Tibial nerve (tissue), 4 donors: Measurements from ENCODE around the gene RAB11A. TPM values are rescaled to one million over a fixed set of nuclear protein-coding genes. Genes with fewer than 3 reads are reported as not detected.

ENCODE experiments used
- DNase-seq, 2 donors: peaks; one replicate each; pipeline ENCODE4 v3.0.0-alpha.2; 2019; ENCODE audit warnings: low spot score in 2 of 2
- H3K27ac ChIP-seq, 4 donors: fragments of 200-600 bp; sonication (generic) in 3 of 4; one replicate each; pipeline ENCODE4 v1.5.1; 2017 to 2019; ENCODE audit warnings: mild to moderate bottlenecking in 1 of 4
- H3K27me3 ChIP-seq, 2 donors: fragments of 200-600 bp; sonication (generic) in 1 of 2; one replicate each; pipeline versions ENCODE4 v1.5.1 to v1.6.0; 2017 to 2019
- H3K36me3 ChIP-seq, 3 donors: fragments of 200-600 bp; sonication (generic); one replicate each; pipeline ENCODE4 v1.5.1; 2018 to 2019
- H3K4me1 ChIP-seq, 4 donors: fragments of 200-600 bp; sonication (generic) in 3 of 4; one replicate each; pipeline ENCODE4 v1.5.1; 2017 to 2019
- H3K4me3 ChIP-seq, 4 donors: fragments of 200-600 bp; sonication (generic) in 3 of 4; one replicate each; pipeline ENCODE4 v1.5.1; 2017 to 2019; ENCODE audit warnings: mild to moderate bottlenecking in 1 of 4, moderate library complexity in 1 of 4
- H3K9me3 ChIP-seq, 4 donors: fragments of 200-600 bp; sonication (generic) in 3 of 4; one replicate each; pipeline ENCODE4 v1.5.1; 2017 to 2019
- EP300 ChIP-seq, 2 donors: sonication (generic); formaldehyde crosslinking; IDR thresholded peaks; one replicate each; pipeline ENCODE4 v1.6.1; 2017; ENCODE audit warnings: antibody characterized with exemption in 2 of 2, mild to moderate bottlenecking in 1 of 2
- POLR2A ChIP-seq, 2 donors: fragments of 450-650 bp; IDR thresholded peaks; one replicate each; pipeline ENCODE4 v1.6.1; 2017; ENCODE audit warnings: antibody characterized with exemption in 2 of 2, mild to moderate bottlenecking in 2 of 2, moderate library complexity in 2 of 2
- WGBS, 2 donors: methylation state at CpG; one replicate each; pipeline ENCODE4 v1.1.5; 2018; 5-methylcytosine and 5-hydroxymethylcytosine counted together
- total RNA-seq, 4 donors: library from RNA; depleted of rRNA; stranded (reverse); fragments of >200 nt; gene quantifications; one replicate each; pipeline ENCODE4 v1.1.0, GENCODE V29; 2016
- TF ChIP-seq, protein P1 (sequence below), 5 experiments: fragments of 200-600 bp in 3 of 5; fragments of 450-650 bp in 2 of 5; sonication (generic) in 3 of 5; IDR thresholded peaks; one replicate each; pipeline ENCODE4 v1.5.1; 2016 to 2019; ENCODE audit warnings: antibody characterized with exemption in 5 of 5, mild to moderate bottlenecking in 3 of 5, moderate library complexity in 2 of 5

RAB11A gene
- total RNA-seq, 4 donors from 2014 or later: 69.9 to 140 (median 84.3) TPM

DNA sequence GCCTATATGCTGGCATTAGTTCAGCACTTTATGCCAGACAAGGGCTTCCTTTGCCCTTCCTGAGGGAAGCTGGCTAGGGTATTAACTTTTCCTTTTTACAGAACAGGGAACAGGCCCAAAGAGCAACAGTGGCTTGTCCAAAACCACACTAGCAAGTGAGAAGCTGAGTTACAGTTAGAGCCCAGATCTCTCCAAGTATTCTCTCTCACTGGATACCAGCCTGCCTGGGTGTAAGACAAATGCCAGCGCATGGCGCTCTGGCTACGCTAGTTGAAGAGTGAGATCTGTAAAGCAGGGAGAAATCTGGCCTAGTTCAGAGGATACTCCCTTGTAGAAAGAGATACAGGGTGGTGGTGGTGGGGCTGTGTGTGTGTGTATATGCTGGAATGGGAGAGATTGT lies 38.4 kb downstream of the RAB11A start:
- Histone ChIP-seq H3K27ac (no peak overlapping the region), H3K36me3 (peaks cover 0 to 71% (median 12%) of the 10 kb centered on the region in 3 donors), H3K9me3 (no peaks in the 10 kb centered on the region), H3K4me3 (no peak overlapping the region), H3K4me1 (peaks cover 0 to 19% (median 4%) of the 10 kb centered on the region in 4 donors), H3K27me3 (no peaks in the 10 kb centered on the region)
- no peak for TF ChIP-seq POLR2A (IDR thresholded peaks at IDR 0.05)
- TF ChIP-seq, protein P1, sequence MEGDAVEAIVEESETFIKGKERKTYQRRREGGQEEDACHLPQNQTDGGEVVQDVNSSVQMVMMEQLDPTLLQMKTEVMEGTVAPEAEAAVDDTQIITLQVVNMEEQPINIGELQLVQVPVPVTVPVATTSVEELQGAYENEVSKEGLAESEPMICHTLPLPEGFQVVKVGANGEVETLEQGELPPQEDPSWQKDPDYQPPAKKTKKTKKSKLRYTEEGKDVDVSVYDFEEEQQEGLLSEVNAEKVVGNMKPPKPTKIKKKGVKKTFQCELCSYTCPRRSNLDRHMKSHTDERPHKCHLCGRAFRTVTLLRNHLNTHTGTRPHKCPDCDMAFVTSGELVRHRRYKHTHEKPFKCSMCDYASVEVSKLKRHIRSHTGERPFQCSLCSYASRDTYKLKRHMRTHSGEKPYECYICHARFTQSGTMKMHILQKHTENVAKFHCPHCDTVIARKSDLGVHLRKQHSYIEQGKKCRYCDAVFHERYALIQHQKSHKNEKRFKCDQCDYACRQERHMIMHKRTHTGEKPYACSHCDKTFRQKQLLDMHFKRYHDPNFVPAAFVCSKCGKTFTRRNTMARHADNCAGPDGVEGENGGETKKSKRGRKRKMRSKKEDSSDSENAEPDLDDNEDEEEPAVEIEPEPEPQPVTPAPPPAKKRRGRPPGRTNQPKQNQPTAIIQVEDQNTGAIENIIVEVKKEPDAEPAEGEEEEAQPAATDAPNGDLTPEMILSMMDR (IDR thresholded peaks at IDR 0.05): no peak
- TF ChIP-seq EP300 (IDR thresholded peaks at IDR 0.05): no peak
- 95 to 98% methylated on average over 3 of the region's 3 CpGs for WGBS, 2 donors
- no peak for DNase-seq

DNA sequence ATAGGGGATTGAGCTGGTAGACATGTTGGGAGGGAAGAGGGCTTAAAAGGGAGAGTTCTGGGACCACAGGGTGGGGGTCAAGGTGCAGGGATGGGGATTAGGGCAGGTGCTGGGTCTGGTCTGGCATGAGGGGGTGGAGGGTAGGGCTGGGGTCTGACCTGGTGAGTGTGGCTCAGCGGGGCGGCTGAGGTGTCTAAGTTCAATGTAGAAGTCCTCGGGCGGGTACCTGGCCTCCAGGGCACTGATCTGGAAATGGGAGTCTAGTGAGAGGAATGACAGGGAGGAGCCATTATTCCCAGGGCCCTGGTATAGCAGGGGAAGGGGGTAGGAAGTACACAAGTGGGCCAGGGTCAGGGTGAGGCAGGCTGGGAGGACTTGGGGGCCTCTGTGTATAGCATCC lies 39.6 kb downstream of the RAB11A start:
- WGBS, 2 donors: 92 to 95% methylated on average over 4 of the region's 4 CpGs
- no peak overlapping the region for H3K27ac ChIP-seq
- TF ChIP-seq EP300 (IDR thresholded peaks at IDR 0.05): no peak
- TF ChIP-seq POLR2A (IDR thresholded peaks at IDR 0.05): no peak
- TF ChIP-seq, protein P1 (IDR thresholded peaks at IDR 0.05): no peak
- DNase-seq: no peak
- peaks cover 0 to 11% (median 0%) of the 10 kb centered on the region in 4 donors for H3K4me1 ChIP-seq
- peaks cover 0 to 70% (median 12%) of the 10 kb centered on the region in 3 donors for H3K36me3 ChIP-seq
- H3K9me3 ChIP-seq: no peaks in the 10 kb centered on the region
- no peak overlapping the region for H3K4me3 ChIP-seq
- H3K27me3 ChIP-seq: no peaks in the 10 kb centered on the region

DNA sequence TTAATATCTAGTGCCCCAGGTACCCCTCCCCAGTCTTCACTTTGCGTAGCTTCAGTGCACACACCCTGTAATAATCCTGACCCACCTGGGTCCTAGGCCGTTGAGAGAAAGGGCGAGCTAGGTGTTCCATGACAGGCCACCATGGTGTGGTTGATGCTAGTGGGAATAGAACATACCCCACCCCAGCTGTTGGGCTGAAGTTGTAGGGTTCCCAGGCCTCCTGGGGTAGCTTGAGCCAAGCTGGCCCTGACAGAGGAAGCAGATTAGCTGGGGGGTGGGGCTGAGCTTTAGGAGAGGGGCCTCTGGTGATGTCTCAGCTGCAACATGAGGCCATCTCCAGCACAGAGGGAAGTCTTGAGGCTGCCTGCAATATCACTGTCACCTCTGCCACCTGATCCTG lies 40.5 kb downstream of the RAB11A start:
- 90 to 98% methylated on average over 3 of the region's 3 CpGs for WGBS, 2 donors
- DNase-seq: no peak
- TF ChIP-seq EP300 (IDR thresholded peaks at IDR 0.05): no peak
- TF ChIP-seq POLR2A (IDR thresholded peaks at IDR 0.05): no peak
- TF ChIP-seq, protein P1 (IDR thresholded peaks at IDR 0.05): no peak
- no peaks in the 10 kb centered on the region for H3K9me3 ChIP-seq
- H3K27me3 ChIP-seq: no peaks in the 10 kb centered on the region
- H3K27ac ChIP-seq: no peak overlapping the region
- peaks cover 0 to 66% (median 12%) of the 10 kb centered on the region in 3 donors for H3K36me3 ChIP-seq
- no peak overlapping the region for H3K4me3 ChIP-seq
- peaks cover 0 to 5% (median 0%) of the 10 kb centered on the region in 4 donors for H3K4me1 ChIP-seq

DNA sequence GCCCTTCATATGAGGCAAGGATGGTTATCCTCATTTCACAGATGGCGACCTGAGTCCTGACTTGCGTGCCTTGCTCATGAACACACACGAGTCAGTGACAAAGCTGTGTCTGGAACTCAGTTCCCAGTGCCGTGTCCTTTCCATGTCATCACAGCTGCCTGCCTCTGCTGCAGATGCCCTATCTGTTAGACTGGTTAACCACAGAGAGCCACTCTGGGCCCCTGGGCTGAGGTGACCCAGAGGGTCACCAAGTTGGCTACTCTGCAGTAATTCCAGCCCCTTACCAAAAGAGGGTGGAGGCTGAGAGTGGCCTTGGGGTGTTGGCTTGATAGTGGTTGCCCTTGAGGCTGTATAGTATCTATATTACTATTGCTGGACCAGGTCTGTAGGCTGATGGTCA lies 41.0 kb downstream of the RAB11A start:
- Histone ChIP-seq H3K36me3 (peaks cover 0 to 61% (median 12%) of the 10 kb centered on the region in 3 donors), H3K9me3 (no peaks in the 10 kb centered on the region), H3K27ac (no peak overlapping the region), H3K4me3 (no peak overlapping the region), H3K27me3 (no peaks in the 10 kb centered on the region), H3K4me1 (peaks cover 0 to 5% (median 0%) of the 10 kb centered on the region in 4 donors)
- WGBS, 2 donors: 92 to 94% methylated on average over 4 of the region's 4 CpGs
- no peak for DNase-seq
- TF ChIP-seq POLR2A (IDR thresholded peaks at IDR 0.05) (no peak), EP300 (IDR thresholded peaks at IDR 0.05) (no peak)
- TF ChIP-seq, protein P1 (IDR thresholded peaks at IDR 0.05): no peak

DNA sequence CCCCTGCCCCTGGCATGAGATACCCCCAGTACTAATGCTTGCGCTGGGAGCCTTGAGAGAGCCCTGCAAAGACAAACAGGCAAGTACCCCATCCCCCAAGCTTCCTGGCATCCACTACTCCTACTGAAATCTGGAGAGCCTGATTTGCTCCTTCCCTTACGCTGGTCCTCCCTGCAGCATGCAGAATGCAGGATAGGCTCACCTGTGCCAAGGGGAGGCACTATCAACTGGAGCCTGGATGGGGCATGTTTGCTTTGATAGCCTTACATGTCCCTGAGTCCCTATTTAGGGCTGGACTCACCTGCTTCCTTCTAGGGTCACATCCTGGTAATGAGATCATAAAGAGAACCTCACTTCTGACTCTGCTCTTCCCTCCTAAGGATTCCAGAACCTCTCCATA lies 42.9 kb downstream of the RAB11A start:
- peaks cover 0 to 42% (median 12%) of the 10 kb centered on the region in 3 donors for H3K36me3 ChIP-seq
- H3K4me1 ChIP-seq: peaks cover 0 to 17% (median 3%) of the 10 kb centered on the region in 4 donors
- 78 to 86% methylated on average over 1 to 2 of the region's 2 CpGs for WGBS, 2 donors
- no peaks in the 10 kb centered on the region for H3K27me3 ChIP-seq
- no peak overlapping the region for H3K27ac ChIP-seq
- TF ChIP-seq EP300 (IDR thresholded peaks at IDR 0.05) (no peak), POLR2A (IDR thresholded peaks at IDR 0.05) (no peak)
- TF ChIP-seq, protein P1 (IDR thresholded peaks at IDR 0.05): no peak
- H3K9me3 ChIP-seq: no peaks in the 10 kb centered on the region
- H3K4me3 ChIP-seq: no peak overlapping the region
- DNase-seq: no peak
